Activated CD8-positive, alpha-beta memory T cell treated with anti-CD3 and anti-CD28 coated beads for 36 hours (primary cell): ENCODE data around the gene FBXO34. TPM values are rescaled to one million over a fixed set of nuclear protein-coding genes. Genes with fewer than 3 reads are reported as not detected.
"Not testable (repeated sequence)": the region's sequence is repeated elsewhere in the genome, so short reads cannot be mapped to it uniquely, and the experiment has no call there.

Source experiments
- CTCF ChIA-PET: fragments of 350-600 bp; sonication (Branson Sonifier 250); formaldehyde crosslinking; loops from one replicate; lab custom pipeline; 2021; ENCODE audit warnings: antibody characterized with exemption; lab: Charles Lee
- POLR2A ChIA-PET: fragments of 350-600 bp; sonication (Branson Sonifier 250); formaldehyde crosslinking; loops from one replicate; lab custom pipeline; 2021; ENCODE audit warnings: antibody characterized with exemption; lab: Charles Lee
- total RNA-seq, 2 experiments: library from RNA; stranded (reverse); gene quantifications; one replicate each; pipeline ENCODE4 v1.2.3, GENCODE V29; 2021

Gene FBXO34
- total RNA-seq, 2 experiments from 2014 or later, result 15.9 to 17.3 TPM

DNA sequence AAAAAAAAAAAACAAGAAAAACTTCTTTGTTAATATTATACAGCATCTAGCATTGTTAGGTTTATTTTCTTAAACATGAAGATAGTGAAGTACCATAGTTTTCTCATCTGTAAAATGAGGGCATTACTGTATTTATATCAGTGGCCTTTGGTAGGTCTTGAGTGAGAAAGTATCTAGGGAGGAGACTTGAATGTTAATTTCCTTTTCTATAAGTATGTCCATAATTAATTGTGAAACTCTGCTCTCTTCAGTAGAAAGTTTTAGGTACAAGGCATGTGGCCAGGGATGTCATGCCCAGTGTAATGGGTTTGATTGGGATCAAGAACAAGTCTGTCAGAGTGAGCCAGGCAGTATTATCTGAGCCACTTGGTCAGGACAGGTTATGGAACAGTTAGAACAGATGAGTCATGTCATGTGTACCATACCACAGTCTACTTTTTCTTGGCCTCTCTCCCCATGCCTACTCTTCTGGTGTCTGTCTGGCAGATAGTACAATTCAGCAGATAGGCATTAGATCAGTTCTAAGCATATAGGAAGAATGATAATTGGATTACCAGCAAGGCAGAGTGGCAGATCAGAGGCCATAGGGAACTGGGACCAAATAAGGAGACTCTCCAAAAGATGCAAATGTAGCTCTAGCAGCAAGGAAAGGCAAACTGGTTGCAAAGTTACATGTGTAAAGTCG lies 30.4 kb downstream of the FBXO34 start:
- CTCF ChIA-PET, result interaction anchor here (0.7 kb wide), 1 partner anchor 73 kb away, joined by 4 read pairs; no protein-coding TSS in a partner anchor
- POLR2A ChIA-PET, result no interaction called here

DNA sequence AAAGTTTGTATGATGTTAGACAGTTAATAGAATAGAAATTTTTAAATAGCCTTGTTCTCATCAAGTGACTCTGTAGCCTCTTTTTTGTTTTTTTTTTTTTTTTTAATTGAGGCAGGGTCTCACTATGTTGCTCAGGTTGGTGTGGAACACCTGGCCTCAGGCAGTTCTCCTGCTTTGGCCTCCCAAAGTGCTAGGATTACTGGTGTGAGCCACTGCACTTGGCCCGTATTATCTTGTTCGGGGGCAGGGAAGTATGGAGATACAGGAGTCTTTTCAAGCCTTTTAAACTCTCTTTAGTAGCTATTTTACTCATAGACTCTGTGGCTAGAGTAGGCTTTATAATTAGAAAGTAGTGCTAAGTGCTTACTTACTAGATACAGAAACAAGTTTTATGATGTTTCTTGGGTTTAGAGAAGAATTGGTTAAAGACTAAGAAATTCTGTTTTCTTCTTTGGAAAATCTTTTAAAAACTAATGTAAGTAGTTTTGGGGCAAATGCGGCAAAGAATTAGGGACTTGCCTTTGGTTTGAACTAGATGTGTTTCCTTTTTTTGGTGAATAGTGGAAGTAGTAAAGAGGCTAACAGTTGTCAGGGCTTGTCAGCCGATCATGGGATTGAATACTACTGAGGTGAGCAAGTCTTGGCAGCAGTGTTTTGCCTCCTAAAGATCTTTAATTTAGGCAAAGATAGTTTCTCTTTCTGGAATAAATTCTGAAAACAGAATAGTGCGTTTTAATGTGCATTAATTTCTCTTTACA lies 31.3 kb downstream of the FBXO34 start:
- ChIA-PET CTCF (interaction anchor here (0.6 to 0.7 kb wide), 2 partner anchors 72 to 110 kb away, joined by 4 to 5 read pairs; no protein-coding TSS in a partner anchor), POLR2A (interaction anchor here (0.6 kb wide), 1 partner anchor 35 kb away, joined by 4 read pairs; no protein-coding TSS in a partner anchor)

DNA sequence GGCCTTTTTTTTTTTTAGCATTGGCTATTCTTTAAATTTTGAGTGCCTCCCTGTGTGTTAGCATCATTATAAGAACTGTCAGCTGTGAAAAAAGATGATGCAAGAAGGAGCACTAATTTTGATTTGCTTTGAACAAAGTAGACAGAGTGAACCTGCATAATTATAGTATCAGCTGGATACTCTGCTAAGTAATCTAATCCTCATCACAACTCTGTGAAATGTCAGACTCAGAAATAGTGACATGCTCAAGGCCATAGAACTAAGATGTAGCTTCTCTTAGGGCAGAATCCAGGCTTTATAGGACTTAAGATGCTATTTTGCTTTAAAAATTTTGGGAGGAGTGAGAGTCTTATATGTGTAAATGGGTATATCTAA lies 31.9 kb downstream of the FBXO34 start:
- POLR2A ChIA-PET, result no interaction called here

DNA sequence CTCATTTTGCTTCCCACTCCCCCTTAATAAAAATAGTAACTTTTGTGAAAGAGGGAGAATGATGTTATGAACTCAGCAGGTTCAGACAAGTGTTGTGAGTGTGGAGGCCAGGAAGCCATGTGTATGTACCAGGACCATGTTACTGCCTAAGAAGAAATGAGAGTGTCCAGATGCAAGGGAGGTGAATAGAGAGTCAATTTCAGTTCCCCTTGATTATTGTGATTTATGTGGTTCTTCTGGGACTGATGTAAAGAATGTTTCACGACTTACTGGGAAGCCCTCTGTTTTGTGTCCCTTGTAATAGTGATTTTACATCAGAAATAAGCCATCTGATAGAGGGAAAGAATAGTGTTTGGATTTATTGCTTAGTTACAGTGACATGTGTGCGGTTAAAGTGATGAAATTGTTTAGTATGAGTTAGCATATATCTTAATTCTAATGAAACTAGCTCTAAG lies 32.5 kb downstream of the FBXO34 start:
- POLR2A ChIA-PET, result no interaction called here
- CTCF ChIA-PET, result no interaction called here

More for the DNA sequence above, 31.9 kb downstream of the FBXO34 start:
- CTCF ChIA-PET, result interaction anchor here (0.6 kb wide), 1 partner anchor 111 kb away, joined by 5 read pairs; no protein-coding TSS in a partner anchor

DNA sequence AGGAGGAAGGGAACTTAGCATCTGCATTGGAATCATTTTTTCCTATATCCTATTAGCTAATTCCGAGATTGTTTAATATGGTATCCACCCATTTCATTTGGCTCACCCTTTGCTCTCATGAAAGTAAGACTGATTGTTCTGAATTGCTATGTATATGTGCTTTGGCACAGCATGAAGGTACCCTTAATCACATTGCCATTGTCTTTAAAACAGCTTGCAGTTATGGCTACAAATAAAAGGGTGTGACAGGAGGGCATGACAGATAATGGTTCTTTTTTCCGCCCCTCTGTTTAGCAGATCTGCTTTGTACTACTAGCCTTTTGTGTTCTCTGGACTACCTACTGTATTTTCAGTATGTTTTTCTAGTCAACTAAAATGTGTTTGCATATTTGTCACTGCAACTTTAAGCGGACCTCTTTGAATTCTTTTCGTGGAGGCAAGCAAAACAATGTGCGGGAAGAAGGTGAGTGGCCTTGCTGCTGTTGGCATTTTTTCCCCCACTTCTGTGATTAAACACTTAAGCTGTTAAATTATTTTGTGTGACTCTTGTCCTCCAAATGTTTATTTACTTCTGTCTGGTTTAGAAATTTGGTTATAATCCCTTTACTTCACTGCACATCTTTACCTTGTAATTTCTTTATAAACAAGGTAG lies 35.8 kb downstream of the FBXO34 start:
- POLR2A ChIA-PET, result interaction anchor here (0.7 kb wide), 1 partner anchor 8 kb away, joined by 3 read pairs; no protein-coding TSS in a partner anchor

DNA sequence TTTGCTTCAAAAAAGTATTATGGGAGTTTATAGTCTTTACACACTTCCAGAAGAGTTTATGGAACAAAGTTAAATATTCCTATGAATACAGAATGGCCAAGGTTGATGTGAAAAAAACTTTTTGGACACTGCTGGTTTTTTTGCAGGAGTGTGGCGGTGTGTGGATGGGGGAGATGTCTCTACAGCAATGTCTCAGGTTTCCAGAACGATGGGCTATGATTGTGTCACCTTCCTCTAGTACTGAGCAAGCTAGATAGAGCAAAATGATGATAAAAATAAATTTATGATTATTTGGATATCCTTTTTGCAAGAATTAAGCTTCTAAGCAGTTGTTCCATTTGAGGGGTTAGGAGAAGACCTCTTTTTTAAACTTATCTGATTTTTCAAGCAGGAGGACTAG lies 37.9 kb downstream of the FBXO34 start:
- ChIA-PET CTCF (no interaction called here), POLR2A (no interaction called here)

More for the DNA sequence above, 35.8 kb downstream of the FBXO34 start:
- CTCF ChIA-PET, result no interaction called here

DNA sequence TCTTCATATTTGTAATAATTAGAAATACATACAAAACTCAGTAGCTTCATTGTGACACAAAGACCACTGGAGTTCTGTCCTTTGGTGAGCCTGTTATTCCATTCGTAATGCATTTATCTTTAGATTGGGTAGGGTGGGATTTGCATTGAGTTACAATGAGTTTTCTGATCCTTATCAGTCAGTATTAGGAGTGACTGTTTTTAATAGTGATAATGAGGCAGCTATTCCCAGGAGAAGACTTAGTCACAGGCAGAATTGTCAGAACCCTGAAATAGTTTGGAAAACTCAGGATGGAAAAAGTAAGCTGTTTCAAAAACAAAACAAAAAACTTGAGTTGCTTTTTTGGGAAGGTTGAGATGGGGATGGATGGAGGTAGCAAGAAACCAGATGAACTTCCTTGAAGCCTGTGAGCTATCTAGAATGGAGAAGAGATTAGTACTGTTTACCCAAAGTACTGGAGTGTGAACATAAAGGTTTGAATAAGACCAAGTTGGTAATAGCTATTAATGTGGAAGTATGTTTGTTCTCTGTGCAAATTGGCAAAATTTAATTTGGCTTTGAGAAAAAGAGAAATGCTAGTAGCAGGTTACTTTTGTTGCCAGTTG lies 38.6 kb downstream of the FBXO34 start:
- POLR2A ChIA-PET, result no interaction called here
- CTCF ChIA-PET, result no interaction called here

DNA sequence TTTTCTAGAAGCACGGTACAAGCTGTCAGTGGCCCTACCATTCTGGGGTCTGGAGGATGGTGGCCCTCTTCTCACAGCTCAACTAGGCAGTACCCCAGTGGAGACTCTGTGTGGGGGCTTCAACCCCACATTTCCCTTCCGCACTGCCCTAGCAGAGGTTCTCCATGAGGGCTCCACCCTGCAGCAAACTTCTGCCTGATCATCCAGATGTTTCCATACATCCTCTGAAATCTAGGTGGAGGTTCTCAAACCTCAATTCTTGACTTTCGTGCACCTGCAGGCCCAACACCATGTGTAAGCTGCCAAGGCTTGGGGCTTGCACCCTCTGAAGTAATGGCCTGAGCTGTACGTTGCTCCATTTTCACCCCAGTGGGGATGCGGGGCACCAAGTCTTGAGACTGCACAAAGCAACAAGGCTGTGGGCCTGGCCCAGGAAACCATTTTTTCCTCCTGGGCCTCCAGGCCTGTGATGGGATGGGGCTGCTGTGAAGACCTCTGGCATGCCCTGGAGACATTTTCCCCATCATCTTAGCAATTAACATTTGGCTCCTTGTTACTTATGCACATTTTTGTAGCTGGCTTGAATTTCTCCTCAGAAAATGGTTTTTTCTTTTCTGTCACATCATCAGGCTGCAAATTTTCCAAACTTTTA lies 41.3 kb downstream of the FBXO34 start:
- CTCF ChIA-PET, POLR2A ChIA-PET: not testable (repeated sequence)

DNA sequence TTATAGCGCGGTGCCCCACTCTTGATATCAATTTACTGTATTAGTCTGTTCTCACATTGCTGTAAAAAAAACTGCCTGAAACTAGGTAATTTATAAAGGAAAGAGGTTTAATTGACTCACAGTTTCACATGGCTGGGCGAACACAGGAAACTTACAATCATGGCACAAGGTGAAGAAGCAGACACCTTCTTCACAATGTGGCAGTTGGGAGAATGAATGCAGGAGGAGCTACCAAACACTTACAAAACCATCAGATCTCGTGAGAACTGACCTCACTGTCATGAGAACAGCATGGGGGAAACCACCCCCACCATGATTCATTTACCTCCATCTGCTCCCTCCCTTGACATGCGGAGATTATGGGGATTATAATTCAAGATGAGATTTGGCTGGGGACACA lies 42.3 kb downstream of the FBXO34 start:
- POLR2A ChIA-PET, result no interaction called here
- CTCF ChIA-PET, result no interaction called here

DNA sequence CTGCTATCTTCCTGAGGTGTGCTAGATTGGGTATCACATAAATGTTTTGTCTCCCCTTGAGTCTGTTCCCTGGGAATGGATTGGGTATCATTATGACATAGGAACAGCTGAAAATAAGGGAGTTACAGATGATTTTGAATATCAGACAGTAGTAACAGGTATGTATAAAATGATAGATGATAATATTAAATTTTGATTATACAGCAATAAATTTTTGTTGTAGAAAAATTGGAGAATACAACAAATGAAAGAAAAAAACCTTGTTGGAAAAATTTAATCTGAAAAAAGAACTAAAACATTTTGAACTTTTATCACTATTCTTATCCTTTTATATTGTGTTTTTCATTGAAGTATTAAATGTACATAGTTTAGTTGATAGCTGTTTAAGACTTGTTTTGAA lies 43.2 kb downstream of the FBXO34 start:
- CTCF ChIA-PET, result interaction anchor here (0.7 kb wide), 1 partner anchor 30 kb away, joined by 4 read pairs; no protein-coding TSS in a partner anchor
- POLR2A ChIA-PET, result no interaction called here

DNA sequence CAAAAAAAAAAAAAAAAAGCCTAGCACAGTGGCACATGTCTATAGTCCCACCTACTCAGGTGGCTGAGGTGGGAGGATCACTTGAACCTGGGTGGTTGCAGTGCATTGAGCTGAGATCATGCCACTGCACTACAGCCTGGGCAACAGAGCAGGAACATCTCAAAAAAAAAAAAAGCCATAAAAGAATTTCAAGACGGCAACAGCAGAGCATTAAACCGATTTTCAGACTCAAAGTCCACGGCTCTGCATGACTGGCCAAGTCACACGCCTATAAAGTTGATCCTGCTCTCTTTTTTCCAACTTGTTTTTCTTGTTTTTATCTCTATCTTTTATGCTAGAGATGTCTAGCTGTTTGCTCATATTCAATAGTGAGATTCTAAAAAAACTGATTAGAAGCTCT lies 45.3 kb downstream of the FBXO34 start:
- CTCF ChIA-PET, result interaction anchor here (0.7 to 1.0 kb wide), 2 partner anchors 11 to 46 kb away, joined by 3 to 4 read pairs; no protein-coding TSS in a partner anchor
- POLR2A ChIA-PET, result no interaction called here

DNA sequence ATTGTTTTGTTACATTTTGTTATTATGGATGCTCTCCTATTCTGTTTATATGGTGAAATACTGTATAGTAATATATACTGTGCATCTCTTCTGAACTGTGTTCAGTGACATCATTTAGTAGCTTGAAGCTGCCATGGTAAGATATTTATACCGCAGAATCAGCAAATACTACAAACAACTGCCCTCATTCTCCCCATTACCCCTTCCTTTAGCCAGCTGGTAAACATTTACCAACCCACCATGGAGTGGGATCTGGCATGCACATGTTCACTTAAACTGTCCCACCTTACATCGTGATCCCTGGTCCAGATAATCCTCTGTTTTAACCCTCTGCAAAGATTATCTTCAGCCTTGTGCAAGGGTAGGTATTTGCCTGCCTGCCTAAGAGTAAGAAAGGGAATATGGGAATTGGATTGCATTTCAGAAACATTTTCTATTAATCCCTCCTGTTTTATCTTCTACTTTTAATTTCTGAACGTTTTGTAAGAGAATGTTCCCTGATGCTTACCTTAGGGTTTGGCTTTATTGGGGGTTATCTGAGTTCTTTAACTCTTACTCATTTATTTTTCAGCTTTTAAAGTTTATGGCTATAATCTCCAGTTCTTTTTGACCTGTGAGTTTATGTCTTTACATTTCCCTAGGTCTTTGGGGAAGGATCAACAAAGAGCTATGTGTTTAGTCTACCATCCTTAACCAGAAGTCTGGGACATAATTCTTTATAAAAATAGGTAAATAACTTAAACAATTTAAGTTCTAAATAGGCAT lies 46.5 kb downstream of the FBXO34 start:
- ChIA-PET CTCF (interaction anchor here (1.0 kb wide), 2 partner anchors 16 to 47 kb away, joined by 3 read pairs; no protein-coding TSS in a partner anchor), POLR2A (no interaction called here)

DNA sequence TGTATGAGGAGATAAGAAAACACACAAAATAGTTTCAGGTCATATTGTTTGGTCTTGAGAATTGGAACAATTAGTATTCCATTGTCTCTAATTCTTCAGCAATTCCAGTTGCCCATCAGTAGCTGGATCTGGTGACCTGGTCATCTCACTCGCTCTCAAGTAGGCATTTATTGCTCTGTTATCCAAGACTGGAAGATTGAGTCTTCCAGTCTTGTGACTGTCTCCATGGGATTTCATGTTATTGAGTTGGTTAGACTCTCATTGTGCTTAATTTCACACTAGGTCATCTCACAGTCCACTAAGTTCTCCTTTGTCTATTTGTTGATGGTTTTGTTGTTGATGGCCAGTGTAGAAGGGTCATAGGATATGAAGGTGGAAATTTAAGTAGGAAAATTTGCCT lies 47.5 kb downstream of the FBXO34 start:
- CTCF ChIA-PET, result interaction anchor here (1.0 kb wide), 1 partner anchor 15 kb away, joined by 3 read pairs; no protein-coding TSS in a partner anchor
- POLR2A ChIA-PET, result no interaction called here

DNA sequence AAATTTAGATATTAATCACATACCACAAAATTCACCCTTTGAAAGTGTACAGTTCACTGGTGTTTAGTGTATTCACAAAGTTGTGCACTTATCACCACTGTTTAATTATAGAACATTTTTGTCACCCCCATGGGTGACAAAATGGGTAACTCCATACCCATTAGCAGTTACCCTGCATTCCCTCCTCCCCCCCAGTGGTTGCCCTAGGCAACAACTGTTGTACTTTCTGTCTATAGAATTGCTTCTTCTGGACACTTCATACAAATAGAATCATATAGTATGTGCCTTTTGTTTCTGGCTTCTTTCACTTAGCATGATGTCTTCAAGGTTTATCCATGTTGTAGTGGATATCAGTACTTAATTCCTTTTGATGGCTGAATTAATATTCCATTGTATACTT lies 52.7 kb downstream of the FBXO34 start:
- CTCF ChIA-PET, result no interaction called here
- POLR2A ChIA-PET, result no interaction called here

DNA sequence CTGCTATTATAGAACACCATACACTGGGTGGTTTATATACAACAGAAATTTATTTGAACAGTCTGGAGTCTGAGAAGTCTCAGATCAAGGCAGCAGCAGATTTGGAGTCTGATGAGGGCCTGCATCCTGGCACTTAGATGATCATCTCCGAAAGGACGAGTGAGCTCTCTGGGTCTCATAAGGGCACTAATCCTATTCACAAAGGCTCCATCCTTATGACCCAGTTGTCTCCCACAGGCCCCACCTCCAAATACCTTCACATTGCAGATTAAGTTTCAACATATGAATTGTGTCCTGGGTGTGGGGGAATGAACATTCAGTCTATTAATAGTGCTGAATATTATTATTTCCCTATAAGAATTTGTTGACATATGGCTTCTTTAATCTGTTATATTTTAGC lies 53.6 kb downstream of the FBXO34 start:
- CTCF ChIA-PET, result no interaction called here
- POLR2A ChIA-PET, result no interaction called here

DNA sequence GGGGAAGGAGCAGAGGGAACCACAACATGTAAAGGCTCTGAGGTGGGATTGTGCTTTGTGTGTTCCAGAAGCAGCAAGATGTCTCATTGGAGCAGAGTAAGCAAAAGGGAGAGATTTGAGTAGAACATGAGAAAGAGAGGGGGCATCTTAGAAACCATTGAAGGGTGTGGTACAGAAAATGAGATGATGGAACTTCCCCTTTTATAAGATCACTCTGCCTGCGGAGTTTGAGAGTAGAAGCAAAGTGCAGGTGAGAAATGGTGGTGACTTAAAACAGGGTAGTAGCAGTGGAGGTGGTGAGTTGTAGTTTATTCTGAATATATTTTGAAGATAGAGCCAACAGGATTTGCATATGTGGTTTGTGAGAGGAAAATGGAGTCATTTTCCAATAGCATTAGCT lies 56.0 kb downstream of the FBXO34 start:
- POLR2A ChIA-PET, result no interaction called here
- CTCF ChIA-PET, result interaction anchor here (1.1 kb wide), 1 partner anchor 81 kb away, joined by 3 read pairs; no protein-coding TSS in a partner anchor

DNA sequence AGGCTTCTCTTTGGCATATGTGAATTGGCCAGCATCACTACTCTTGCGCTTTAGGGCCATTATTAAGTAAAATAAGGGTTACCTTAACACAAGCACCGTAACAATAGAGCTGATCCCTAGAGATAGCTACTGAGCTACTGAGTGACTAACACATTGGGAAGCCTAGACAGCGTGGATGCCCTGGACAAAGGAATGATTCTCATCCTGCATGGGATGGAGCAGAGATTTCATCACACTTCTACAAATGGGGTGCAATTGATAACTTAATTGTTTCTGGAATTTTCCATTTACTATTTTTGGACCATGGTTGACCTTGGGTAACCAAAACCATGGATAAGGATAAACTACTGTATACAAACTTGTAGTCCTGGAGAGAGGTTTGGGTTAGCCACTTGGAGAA lies 57.1 kb downstream of the FBXO34 start:
- ChIA-PET CTCF (interaction anchor here (0.6 to 1.5 kb wide), 2 partner anchors 9 to 66 kb away, joined by 3 to 5 read pairs; no protein-coding TSS in a partner anchor), POLR2A (interaction anchor here (0.6 kb wide), 1 partner anchor 9 kb away, joined by 7 read pairs; no protein-coding TSS in a partner anchor)
